D721Med (cell line): ENCODE measurements around the gene FOSL1.

ENCODE experiments used
- DNase-seq: peaks from one replicate; pipeline ENCODE4 v3.0.0; 2011; ENCODE audit warnings: low spot score; ENCODE audit not compliant: insufficient read length
- FAIRE-seq: peaks from 2 replicates; lab custom pipeline; 2011; peaks lifted over from hg19 to GRCh38; lab: Jason Lieb, UNC
- TF ChIP-seq, protein P1 (sequence below): IDR thresholded peaks from 2 replicates; pipeline ENCODE4 v1.5.1; 2012; ENCODE audit warnings: mild to moderate bottlenecking, control low read depth; ENCODE audit not compliant: insufficient read depth; ENCODE audit errors: missing control alignments

The FOSL1 gene

GRCh38 chr11:65944767-65945166, 44.6 kb upstream of the FOSL1 start:
- no peak for DNase-seq
- TF ChIP-seq, protein P1, sequence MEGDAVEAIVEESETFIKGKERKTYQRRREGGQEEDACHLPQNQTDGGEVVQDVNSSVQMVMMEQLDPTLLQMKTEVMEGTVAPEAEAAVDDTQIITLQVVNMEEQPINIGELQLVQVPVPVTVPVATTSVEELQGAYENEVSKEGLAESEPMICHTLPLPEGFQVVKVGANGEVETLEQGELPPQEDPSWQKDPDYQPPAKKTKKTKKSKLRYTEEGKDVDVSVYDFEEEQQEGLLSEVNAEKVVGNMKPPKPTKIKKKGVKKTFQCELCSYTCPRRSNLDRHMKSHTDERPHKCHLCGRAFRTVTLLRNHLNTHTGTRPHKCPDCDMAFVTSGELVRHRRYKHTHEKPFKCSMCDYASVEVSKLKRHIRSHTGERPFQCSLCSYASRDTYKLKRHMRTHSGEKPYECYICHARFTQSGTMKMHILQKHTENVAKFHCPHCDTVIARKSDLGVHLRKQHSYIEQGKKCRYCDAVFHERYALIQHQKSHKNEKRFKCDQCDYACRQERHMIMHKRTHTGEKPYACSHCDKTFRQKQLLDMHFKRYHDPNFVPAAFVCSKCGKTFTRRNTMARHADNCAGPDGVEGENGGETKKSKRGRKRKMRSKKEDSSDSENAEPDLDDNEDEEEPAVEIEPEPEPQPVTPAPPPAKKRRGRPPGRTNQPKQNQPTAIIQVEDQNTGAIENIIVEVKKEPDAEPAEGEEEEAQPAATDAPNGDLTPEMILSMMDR, result no peak
- FAIRE-seq, result no peak

- no peak for FAIRE-seq
Observed at GRCh38 chr11:65944191-65944590, 44.0 kb upstream of the FOSL1 start.

GRCh38 chr11:65942531-65942930, 42.3 kb upstream of the FOSL1 start:
- DNase-seq (no peak), FAIRE-seq (no peak)
- TF ChIP-seq, protein P1, result no peak

More at GRCh38 chr11:65944191-65944590, 44.0 kb upstream of the FOSL1 start:
- no peak for DNase-seq
- TF ChIP-seq, protein P1, result no peak

GRCh38 chr11:65941720-65942310, 41.6 kb upstream of the FOSL1 start:
- FAIRE-seq (no peak), DNase-seq (no peak)
- TF ChIP-seq, protein P1, result no peak

DNA sequence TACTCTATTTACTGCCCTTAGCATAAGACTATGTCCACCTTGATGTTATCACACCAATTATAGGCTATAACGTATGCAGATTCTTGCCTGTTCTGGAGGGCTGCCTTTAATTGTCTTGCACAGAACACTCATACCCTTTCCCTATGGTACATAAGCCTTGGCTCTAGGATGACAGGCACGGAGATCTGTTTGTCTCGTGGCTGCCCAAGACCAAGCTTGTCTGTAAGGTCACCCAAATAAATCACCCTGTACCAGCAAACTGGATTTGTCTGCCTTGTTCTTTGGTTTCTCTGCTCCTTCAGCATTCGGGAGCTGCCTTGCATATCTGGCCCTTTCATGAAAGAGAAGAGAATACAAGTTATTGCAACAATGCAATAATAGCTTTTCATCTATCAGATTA, 37.6 kb upstream of the FOSL1 start:
- DNase-seq (no peak), FAIRE-seq (no peak)
- TF ChIP-seq, protein P1, result no peak

DNA sequence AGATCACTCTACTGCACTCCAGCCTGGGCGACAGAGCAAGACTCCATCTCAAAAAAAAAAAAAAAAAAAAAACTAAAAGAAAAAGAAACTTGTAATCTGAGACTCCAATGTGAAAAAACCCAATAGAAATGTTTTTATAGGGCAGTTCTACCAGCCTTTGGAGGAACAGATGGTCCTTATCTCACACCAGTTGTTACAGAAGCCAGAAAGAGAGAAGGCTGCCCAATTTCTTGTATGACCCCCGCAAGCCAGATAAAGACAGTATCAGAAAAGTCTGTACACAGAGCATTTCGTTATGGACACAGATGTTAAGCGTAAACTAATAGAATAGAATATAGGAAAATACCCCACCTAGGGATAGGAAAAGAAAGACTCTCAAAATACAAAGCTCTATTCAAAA, 33.8 kb upstream of the FOSL1 start:
- FAIRE-seq (no peak), DNase-seq (no peak)
- TF ChIP-seq, protein P1, result no peak

- TF ChIP-seq, protein P1, result no peak
- DNase-seq, result no peak
- no peak for FAIRE-seq
Observed at GRCh38 chr11:65932558-65932919, 32.4 kb upstream of the FOSL1 start.
